SJCRH30 (cell line): ENCODE measurements around the gene FGF12. TPM values are rescaled to one million over a fixed set of nuclear protein-coding genes. Genes with fewer than 3 reads are reported as not detected.
A peak's percentile ranks its signal among the peaks of the same experiment; 100 is the strongest.

Source experiments
- DNase-seq, 2 experiments: peaks; one replicate each; pipeline ENCODE4 v3.0.0-alpha.2; 2015 to 2020
- H3K27ac ChIP-seq: fragments of 250-450 bp; sonication (Bioruptor Pico); 2 replicates; pipeline ENCODE4 v1.5.1; 2020; ENCODE audit warnings: mild to moderate bottlenecking, moderate library complexity
- H3K27me3 ChIP-seq: fragments of 250-450 bp; sonication (Bioruptor Pico); 2 replicates; pipeline ENCODE4 v1.5.1; 2020; ENCODE audit warnings: mild to moderate bottlenecking, moderate library complexity
- H3K36me3 ChIP-seq: fragments of 250-450 bp; sonication (Bioruptor Pico); 2 replicates; pipeline ENCODE4 v1.5.1; 2020; ENCODE audit warnings: mild to moderate bottlenecking, moderate library complexity
- H3K4me1 ChIP-seq: fragments of 250-450 bp; sonication (Bioruptor Pico); 2 replicates; pipeline ENCODE4 v1.5.1; 2020; ENCODE audit warnings: mild to moderate bottlenecking, moderate library complexity
- H3K4me3 ChIP-seq: fragments of 250-450 bp; sonication (Bioruptor Pico); 2 replicates; pipeline ENCODE4 v1.5.1; 2020; ENCODE audit warnings: mild to moderate bottlenecking, moderate library complexity
- H3K9me3 ChIP-seq: fragments of 250-450 bp; sonication (Bioruptor Pico); replicated peaks from 2 replicates; pipeline ENCODE4 v1.5.1; 2020; ENCODE audit warnings: mild to moderate bottlenecking, moderate library complexity
- total RNA-seq: library from RNA; depleted of rRNA; stranded (reverse); fragments of >200 nt; shearing (Covaris generic); gene quantifications from 2 replicates; pipeline ENCODE4 v1.2.3, GENCODE V29; 2014

The FGF12 gene
- total RNA-seq, 1 experiment from 2014 or later = 0.06 TPM

DNA sequence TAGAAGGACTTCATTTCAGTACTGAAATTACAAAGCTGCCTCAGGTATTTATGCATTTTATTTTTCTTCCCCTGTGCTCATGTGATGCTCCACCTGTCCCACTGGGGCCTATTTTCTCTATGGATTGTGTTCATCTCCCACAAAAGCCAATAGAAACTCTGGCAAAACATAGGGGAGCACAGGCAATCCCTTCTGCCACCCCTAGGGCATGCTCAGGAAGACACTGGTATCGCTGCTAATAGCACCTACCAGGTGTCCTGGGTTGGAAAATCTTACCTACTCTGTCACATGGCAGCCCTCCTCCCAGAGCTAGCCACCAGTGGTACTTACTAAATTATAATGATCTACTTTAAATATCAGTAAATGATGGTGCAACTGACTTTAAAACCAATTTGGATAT lies 427.4 kb downstream of the FGF12 start:
- Histone ChIP-seq H3K27ac (no peak overlapping the region), H3K4me1 (no peaks in the 10 kb centered on the region), H3K27me3 (no peaks in the 10 kb centered on the region), H3K9me3 (no peaks in the 10 kb centered on the region), H3K36me3 (no peaks in the 10 kb centered on the region), H3K4me3 (no peak overlapping the region)
- DNase-seq = no peak

DNA sequence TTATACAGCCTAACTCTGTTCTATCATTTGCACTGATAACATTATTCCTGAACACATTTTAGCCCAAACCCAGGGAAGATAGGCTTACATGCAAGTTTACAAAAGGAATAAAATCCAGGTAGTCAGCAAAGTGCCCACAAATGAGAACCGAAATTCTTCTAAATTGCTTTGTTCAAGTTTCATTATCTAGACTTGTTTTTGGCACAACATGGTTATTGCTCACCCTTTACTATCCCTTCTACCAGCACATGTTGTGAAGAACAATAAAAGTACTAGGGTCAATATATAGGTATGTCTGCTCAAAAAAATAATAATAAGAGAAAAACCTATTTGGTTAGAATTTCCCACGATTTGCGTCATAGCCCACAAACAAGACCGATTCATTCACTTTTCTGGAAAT lies 430.5 kb downstream of the FGF12 start:
- Histone ChIP-seq H3K9me3 (no peaks in the 10 kb centered on the region), H3K27ac (no peak overlapping the region), H3K4me3 (no peak overlapping the region), H3K36me3 (no peaks in the 10 kb centered on the region), H3K4me1 (no peaks in the 10 kb centered on the region), H3K27me3 (no peaks in the 10 kb centered on the region)
- DNase-seq = no peak

DNA sequence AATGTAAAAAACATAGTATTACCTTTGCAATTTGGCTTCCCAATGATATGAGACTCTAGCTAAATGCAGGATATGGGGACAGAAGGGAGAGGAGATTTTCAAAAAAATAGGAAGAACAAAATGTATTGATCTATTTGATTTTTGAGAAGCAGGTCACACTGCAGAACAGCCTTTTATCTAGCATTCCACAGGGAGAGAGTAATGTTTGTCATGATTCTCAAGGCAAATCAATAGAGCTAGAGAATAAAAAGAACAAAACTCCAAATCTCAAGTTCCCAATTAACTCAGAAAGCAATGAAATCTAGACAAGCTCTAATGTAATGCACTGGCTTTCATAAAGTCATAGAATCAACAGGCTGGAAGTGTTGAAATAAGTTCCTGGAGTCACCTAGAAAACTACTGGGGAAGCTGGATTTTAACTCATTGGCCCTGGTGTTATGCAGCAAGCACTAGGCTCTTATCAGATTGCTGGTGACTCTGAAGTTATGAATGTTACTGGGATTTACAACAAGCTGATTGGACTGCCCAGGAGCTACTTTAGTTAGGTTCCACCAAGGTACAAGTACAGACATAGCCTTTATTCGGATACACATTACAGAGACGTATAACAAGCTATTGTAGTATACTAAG lies 442.8 kb downstream of the FGF12 start:
- no peaks in the 10 kb centered on the region for H3K9me3 ChIP-seq
- H3K4me3 ChIP-seq = no peak overlapping the region
- H3K4me1 ChIP-seq = no peaks in the 10 kb centered on the region
- no peak overlapping the region for H3K27ac ChIP-seq
- no peak for DNase-seq
- no peaks in the 10 kb centered on the region for H3K36me3 ChIP-seq
- no peaks in the 10 kb centered on the region for H3K27me3 ChIP-seq

DNA sequence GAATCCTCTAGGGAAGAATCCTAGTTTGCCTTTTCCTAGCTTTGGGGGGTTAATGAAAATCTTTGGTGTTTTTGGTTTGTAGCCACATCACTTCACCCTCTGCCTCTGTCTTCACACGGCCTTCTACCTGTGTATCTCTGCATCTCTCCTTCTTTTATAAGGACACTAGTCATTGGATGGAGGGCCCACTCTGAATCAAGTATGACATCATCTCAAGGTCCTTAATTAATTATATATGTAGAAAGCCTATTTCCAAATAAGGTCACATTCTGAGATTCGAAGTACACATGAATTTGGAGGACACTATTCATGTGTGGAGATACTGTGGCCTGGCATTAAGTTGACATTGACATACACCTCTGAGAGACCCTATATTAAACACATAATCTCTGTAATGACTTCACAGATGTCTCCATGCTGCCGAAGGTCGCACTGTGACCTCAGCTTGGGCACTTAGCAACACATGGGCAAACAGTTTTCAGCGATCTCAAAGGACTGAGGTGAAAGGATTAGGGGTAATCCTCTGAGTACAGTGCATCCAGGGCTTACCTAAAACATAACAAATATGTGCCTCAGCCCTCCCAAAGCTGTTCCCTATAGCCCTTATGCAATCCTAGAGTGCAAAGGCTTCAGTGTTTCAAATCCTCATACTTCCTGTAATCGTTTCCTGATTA lies 446.0 kb downstream of the FGF12 start:
- Histone ChIP-seq H3K27me3 (no peaks in the 10 kb centered on the region), H3K27ac (no peak overlapping the region), H3K4me1 (no peaks in the 10 kb centered on the region), H3K4me3 (no peak overlapping the region), H3K9me3 (no peaks in the 10 kb centered on the region), H3K36me3 (no peaks in the 10 kb centered on the region)
- peak in 1 of 2 experiments; percentile 9 for DNase-seq

DNA sequence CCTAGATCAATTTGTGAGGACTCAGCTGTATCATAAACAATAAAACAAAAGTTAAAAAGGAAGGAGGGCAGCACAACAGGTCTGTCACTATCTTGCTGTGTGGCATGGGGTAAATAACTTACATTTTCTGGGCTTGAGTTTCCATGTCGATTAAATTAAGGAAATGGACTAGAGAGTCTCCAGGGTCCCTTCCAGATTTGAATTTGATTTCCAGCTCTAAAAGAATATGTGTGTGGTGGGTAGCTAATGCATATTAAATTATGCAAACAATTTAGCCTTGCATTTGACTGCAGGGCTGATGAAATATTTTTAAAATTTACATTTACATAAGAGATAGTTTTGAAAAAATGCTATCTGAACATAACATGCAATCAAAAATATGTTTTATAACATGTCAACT lies 447.7 kb downstream of the FGF12 start:
- H3K36me3 ChIP-seq = no peaks in the 10 kb centered on the region
- no peaks in the 10 kb centered on the region for H3K27me3 ChIP-seq
- H3K4me3 ChIP-seq = no peak overlapping the region
- H3K27ac ChIP-seq = no peak overlapping the region
- H3K9me3 ChIP-seq = no peaks in the 10 kb centered on the region
- no peak for DNase-seq
- peaks cover 1% of the 10 kb centered on the region for H3K4me1 ChIP-seq

DNA sequence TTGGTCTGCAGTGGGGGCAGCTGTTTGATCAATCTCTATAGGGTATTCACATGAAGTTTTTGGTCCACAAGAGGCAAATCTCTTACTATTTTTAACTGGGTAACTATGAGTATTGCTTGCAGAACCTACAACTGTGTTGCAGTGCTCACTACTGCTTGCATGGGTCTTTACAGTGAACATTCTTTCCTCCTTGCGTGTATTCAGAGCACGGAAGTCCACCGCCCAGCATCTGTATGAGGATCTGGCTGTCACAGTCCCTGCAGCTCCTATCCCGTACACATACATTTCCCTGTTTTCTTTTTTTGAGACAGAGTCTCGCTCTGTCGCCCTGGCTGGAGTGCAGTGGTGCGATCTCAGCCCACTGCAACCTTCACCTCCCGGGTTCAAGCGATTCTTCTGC lies 449.9 kb downstream of the FGF12 start:
- Histone ChIP-seq H3K9me3 (no peaks in the 10 kb centered on the region), H3K27ac (no peak overlapping the region), H3K36me3 (no peaks in the 10 kb centered on the region), H3K27me3 (no peaks in the 10 kb centered on the region), H3K4me3 (no peak overlapping the region), H3K4me1 (peaks cover 7% of the 10 kb centered on the region)
- DNase-seq = no peak

DNA sequence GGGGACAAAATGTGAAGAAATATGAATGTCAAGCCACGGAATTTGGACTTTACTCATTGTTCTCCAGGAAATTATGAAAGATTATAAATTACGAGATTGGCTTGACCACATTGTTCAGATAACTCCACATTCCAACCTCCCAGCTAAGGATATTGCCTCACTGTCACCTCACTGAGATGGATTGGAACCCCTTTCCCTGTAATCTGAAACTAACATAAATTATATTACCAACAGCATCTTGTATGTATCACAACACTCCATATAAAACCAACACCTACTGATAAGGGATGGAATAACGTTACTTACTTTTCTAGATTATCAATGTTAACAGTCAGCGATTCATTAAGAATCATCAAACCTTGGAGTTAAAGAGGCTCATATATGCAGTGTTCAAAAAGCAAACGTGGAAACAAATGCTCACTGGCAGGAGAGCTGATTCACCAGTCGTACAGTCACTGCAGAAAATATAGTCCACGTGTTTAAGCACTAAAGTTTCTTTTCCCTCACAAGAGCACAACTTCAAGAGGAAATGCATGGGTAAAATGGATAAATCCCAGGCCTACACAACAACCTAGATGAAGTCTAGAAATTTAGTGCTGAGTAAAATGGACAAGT lies 451.5 kb downstream of the FGF12 start:
- Histone ChIP-seq H3K27me3 (no peaks in the 10 kb centered on the region), H3K4me3 (no peak overlapping the region), H3K27ac (no peak overlapping the region), H3K4me1 (peaks cover 7% of the 10 kb centered on the region), H3K36me3 (no peaks in the 10 kb centered on the region), H3K9me3 (no peaks in the 10 kb centered on the region)
- no peak for DNase-seq

DNA sequence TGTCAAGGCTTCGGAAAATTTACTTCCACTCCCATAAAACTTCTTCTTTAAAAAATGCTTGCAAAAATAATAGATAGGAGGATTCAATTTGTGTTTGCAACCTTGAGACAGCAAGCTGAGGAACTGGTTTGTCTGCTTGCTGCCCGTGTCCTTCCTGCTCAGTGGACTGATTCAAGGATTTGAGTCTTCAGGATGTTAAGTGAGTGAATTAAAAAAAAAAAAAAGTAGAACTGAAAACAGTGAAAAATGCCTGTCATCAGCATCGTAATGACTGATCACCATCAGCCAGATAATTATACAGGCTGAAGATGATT lies 453.7 kb downstream of the FGF12 start:
- Histone ChIP-seq H3K4me3 (no peak overlapping the region), H3K27me3 (no peaks in the 10 kb centered on the region), H3K36me3 (no peaks in the 10 kb centered on the region), H3K4me1 (peaks cover 7% of the 10 kb centered on the region), H3K9me3 (no peaks in the 10 kb centered on the region), H3K27ac (no peak overlapping the region)
- DNase-seq = no peak

DNA sequence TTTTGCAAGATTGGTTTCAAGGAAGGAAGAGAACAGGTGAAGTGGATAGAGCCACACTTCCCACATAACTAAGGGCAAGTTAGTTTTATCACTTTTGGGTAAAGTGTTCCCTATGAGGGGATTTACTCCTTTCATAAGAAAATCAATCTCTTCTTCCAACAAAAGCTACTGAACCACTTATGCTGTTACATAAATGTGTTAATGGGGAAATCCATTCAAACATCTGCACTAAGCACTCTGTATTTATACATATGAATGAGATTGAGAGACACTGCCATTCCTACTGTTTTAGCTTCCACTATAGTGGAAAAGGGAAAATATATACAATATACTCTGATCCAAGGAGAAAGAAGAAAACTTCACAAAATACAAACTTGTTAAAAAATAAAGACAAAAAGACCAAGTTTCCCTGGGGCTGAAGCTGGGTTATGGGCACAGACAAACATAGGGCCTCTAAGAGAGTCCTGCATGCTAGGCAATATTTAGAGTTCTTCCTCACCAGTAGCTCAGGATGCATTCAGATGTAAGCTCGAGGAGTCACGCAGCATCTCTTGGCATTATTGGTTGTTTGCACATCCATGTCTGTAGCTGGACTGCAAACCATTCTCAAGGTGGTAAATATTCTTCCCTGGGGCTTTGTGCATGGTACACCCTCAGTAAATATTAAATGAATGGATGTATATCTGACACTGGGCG lies 454.2 kb downstream of the FGF12 start:
- Histone ChIP-seq H3K27ac (no peak overlapping the region), H3K4me3 (no peak overlapping the region), H3K36me3 (no peaks in the 10 kb centered on the region), H3K4me1 (peaks cover 7% of the 10 kb centered on the region), H3K27me3 (no peaks in the 10 kb centered on the region), H3K9me3 (no peaks in the 10 kb centered on the region)
- no peak for DNase-seq

DNA sequence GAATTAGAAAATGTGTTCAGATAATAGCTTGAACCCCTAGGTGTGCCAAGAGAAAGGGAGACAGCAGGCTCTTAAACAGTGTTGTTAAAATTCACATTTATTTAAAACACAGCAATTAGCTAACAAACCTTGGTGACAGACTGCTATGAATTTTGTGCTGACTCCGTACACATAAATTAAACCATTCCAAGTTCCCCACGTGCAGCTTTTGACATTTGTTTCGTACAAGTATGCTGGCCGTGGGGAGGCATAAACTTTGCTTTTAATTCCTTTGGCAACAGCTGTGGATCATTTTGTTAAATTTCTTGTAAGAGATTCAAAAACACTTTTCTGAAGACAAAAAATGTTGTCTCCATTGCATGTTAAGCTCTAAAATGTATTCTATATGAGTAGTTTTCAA lies 465.3 kb downstream of the FGF12 start:
- Histone ChIP-seq H3K36me3 (no peaks in the 10 kb centered on the region), H3K4me3 (no peak overlapping the region), H3K27me3 (no peaks in the 10 kb centered on the region), H3K9me3 (no peaks in the 10 kb centered on the region), H3K4me1 (no peaks in the 10 kb centered on the region), H3K27ac (no peak overlapping the region)
- no peak for DNase-seq

DNA sequence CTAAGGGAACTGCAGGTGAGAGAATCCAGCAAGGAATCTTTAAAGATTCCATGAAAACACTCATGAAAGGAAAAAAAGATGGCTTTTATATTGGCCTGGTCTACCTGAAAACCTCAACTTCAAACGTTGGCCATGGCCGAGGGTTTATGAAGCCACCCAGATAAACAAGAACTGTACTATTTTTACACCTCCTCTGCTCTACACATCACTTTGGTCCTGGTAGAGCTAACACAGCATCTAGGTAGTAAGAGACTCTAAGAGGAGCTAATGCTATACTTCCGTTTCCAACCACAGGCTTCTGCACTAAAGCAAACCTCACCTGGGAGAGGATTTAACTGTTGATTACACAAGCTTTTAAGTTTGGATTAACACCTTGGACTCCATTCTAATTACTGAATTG lies 466.2 kb downstream of the FGF12 start:
- H3K9me3 ChIP-seq = no peaks in the 10 kb centered on the region
- H3K27me3 ChIP-seq = no peaks in the 10 kb centered on the region
- no peak for DNase-seq

DNA sequence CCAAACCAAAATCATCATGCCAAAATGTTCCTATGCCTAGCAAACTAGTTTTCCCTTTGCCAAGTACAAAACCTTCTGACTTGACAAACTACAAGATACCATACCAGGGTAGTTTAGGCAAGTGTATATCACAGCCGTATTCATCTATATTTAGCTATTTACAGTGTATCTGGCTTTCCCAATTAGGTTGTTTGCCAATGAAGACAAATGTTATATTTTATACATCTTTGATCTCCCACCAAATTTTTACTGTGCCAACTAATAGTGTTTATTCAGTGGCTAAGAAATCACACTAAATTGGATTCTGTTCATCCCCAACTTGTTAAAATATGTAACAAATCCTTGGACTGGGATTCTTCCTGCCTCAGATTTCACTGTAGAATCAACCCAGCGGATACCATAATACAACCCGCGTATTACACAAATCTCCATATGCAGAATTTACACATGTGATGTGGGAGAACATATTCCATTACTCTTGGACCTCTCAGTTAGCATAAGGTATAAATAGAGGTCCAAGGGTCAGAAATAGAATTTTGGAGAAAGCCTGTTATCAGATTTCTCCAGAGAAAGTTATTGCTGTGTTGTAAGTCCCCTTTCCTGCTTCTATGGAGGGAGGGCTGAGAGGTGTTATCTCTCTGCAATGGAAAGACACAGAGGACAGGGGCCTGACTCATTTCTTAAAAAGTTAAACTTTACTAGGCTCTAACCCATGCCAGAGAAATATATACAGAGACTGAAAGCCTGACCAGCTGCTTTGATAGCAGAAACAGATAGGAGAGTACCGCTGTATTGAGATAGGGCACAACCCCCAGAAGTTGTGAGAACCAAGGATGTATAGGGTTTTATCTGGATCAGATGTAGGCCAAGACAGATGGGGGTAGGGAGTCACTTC lies 467.0 kb downstream of the FGF12 start:
- Histone ChIP-seq H3K36me3 (no peaks in the 10 kb centered on the region), H3K27ac (no peak overlapping the region), H3K4me3 (no peak overlapping the region), H3K9me3 (no peaks in the 10 kb centered on the region), H3K4me1 (no peaks in the 10 kb centered on the region), H3K27me3 (no peaks in the 10 kb centered on the region)
- DNase-seq = no peak

More for the DNA sequence above, 466.2 kb downstream of the FGF12 start:
- Histone ChIP-seq H3K4me1 (no peaks in the 10 kb centered on the region), H3K36me3 (no peaks in the 10 kb centered on the region), H3K4me3 (no peak overlapping the region), H3K27ac (no peak overlapping the region)

DNA sequence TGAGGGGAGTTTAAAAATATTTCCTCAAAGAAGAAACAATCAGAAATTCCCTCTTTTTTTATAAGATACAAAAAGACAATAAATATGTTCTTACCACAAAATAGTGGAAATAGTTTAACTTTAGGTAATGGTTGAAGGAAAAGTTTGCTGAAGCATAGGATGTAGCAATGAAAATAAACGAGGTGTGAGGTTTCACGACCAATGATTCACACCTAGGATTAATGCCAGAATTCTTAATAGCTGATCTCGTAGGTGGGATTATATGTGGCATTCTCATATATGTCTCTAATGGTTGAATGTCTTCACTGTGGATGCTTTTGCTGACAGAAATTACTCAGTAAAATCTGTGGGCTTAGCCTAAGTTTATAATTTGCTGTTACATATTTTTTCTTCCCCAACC lies 467.7 kb downstream of the FGF12 start:
- no peak for DNase-seq
- H3K9me3 ChIP-seq = no peaks in the 10 kb centered on the region
- no peak overlapping the region for H3K4me3 ChIP-seq
- H3K27ac ChIP-seq = no peak overlapping the region
- no peaks in the 10 kb centered on the region for H3K4me1 ChIP-seq
- no peaks in the 10 kb centered on the region for H3K27me3 ChIP-seq
- H3K36me3 ChIP-seq = no peaks in the 10 kb centered on the region

DNA sequence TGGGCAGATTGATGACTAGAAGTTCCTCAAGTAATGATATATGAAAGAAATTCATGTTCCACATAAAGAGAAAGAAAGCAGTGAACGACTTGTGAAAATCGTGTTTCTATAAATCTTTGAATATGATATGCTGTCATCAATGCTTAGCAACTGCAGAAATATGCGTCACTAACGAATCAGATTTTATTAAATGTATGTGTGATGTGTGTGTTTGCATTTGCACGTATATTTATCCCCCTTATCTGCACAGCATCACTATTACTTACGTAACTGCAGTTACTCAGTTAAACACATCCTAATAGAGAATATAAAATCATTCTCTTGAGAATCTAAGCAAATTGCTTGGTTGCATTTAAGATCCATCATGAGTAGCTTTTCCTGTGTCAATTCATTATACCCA lies 468.6 kb downstream of the FGF12 start:
- no peaks in the 10 kb centered on the region for H3K36me3 ChIP-seq
- no peak overlapping the region for H3K4me3 ChIP-seq
- H3K4me1 ChIP-seq = no peaks in the 10 kb centered on the region
- H3K27ac ChIP-seq = no peak overlapping the region
- H3K9me3 ChIP-seq = no peaks in the 10 kb centered on the region
- no peaks in the 10 kb centered on the region for H3K27me3 ChIP-seq
- no peak for DNase-seq

DNA sequence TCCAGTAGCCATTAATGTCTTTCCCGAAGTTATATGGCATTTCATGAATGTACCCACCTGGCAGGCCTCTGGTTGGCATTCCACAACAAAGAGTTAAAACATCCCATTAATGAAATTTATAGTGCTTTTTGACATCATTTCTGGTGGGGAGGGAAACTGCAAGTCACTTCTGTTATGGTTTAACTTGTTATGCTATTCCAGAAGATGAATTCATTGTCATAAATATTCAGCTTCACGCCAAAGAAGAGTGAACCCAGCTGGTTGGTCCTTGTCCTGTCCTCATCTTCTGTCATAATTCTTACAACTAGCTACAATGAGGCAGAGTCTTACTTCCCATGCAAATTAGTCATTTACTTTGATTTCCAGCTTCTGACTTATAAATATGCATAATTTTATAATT lies 471.5 kb downstream of the FGF12 start:
- Histone ChIP-seq H3K4me1 (no peaks in the 10 kb centered on the region), H3K4me3 (no peak overlapping the region), H3K9me3 (no peaks in the 10 kb centered on the region), H3K27ac (no peak overlapping the region), H3K36me3 (no peaks in the 10 kb centered on the region), H3K27me3 (no peaks in the 10 kb centered on the region)
- no peak for DNase-seq
